ENCODE data around the gene HOXC4. TPM values are rescaled to one million over a fixed set of nuclear protein-coding genes. Genes with fewer than 3 reads are reported as not detected.

Gene HOXC4
- total RNA-seq, 3 donors from 2014 or later = 2.3 TPM; not detected in 2

DNA sequence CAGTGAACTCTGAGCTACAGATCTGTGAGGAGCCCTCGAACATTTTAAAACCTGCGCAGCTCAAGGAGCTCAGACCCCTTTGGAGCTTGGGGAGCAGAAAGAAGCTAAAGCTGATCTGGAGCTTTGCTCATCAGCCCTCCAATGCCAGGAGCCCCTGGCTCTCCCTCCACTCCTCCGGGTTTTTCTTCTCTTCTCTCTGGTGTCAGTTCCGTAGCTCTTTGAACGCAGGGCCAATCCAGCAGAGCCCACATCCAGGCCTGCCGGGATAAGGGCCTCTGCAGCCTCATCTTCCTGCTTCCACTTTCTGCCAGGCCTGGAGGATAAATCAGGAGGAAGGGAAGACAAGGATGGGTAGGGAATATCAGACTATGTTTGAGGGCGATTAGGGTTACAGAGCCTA is 6.0 kb downstream of the HOXC4 start:
- no peak overlapping the region for H3K4me3 ChIP-seq
- no peaks in the 10 kb centered on the region for H3K36me3 ChIP-seq (ENCODE audit: low read depth)
- TF ChIP-seq CTCF (IDR thresholded peaks at IDR 0.05) = no peak
- ATAC-seq = no peak
- H3K4me1 ChIP-seq (ENCODE audit: low read depth) = no peaks in the 10 kb centered on the region
- DNase-seq = no peak
- H3K9me3 ChIP-seq = no peaks in the 10 kb centered on the region
- intact Hi-C loops (cut with DNase I, micrococcal nuclease) = no loop called here

GRCh38 chr12:54060174-54060974 is 6.7 kb downstream of the HOXC4 start:
- no peak overlapping the region for H3K4me3 ChIP-seq
- ATAC-seq (no peak), DNase-seq (no peak)
- no peaks in the 10 kb centered on the region for H3K36me3 ChIP-seq (ENCODE audit: low read depth)
- H3K4me1 ChIP-seq (ENCODE audit: low read depth) = no peaks in the 10 kb centered on the region
- intact Hi-C loops (cut with DNase I, micrococcal nuclease) = no loop called here
- TF ChIP-seq CTCF (IDR thresholded peaks at IDR 0.05) = no peak
- H3K9me3 ChIP-seq = no peaks in the 10 kb centered on the region

GRCh38 chr12:54060975-54061778 is 7.5 kb downstream of the HOXC4 start:
- intact Hi-C loops (cut with DNase I, micrococcal nuclease) = no loop called here
- TF ChIP-seq CTCF (IDR thresholded peaks at IDR 0.05) = no peak
- ATAC-seq = no peak

GRCh38 chr12:54065677-54066076 is 12.0 kb downstream of the HOXC4 start:
- DNase-seq (no peak), ATAC-seq (no peak)
- no peak for TF ChIP-seq CTCF (IDR thresholded peaks at IDR 0.05)
- H3K9me3 ChIP-seq = no peaks in the 10 kb centered on the region
- no peak overlapping the region for H3K4me3 ChIP-seq
- no peaks in the 10 kb centered on the region for H3K36me3 ChIP-seq (ENCODE audit: low read depth)
- no peaks in the 10 kb centered on the region for H3K4me1 ChIP-seq (ENCODE audit: low read depth)
- intact Hi-C loops (cut with DNase I, micrococcal nuclease) = no loop called here

More at GRCh38 chr12:54060975-54061778, 7.5 kb downstream of the HOXC4 start:
- Histone ChIP-seq H3K4me3 (no peak overlapping the region), H3K4me1 (ENCODE audit: low read depth) (no peaks in the 10 kb centered on the region), H3K36me3 (ENCODE audit: low read depth) (no peaks in the 10 kb centered on the region), H3K9me3 (no peaks in the 10 kb centered on the region)
- no peak for DNase-seq

- H3K4me3 ChIP-seq = no peak overlapping the region
- TF ChIP-seq CTCF (IDR thresholded peaks at IDR 0.05) = no peak
- intact Hi-C loops (cut with DNase I, micrococcal nuclease) = no loop called here
- no peaks in the 10 kb centered on the region for H3K36me3 ChIP-seq (ENCODE audit: low read depth)
- no peaks in the 10 kb centered on the region for H3K4me1 ChIP-seq (ENCODE audit: low read depth)
- DNase-seq = no peak
- no peaks in the 10 kb centered on the region for H3K9me3 ChIP-seq
- ATAC-seq = no peak
These were observed 12.8 kb downstream of the HOXC4 start for GRCh38 chr12:54066408-54066807.
